Activated CD8-positive, alpha-beta memory T cell treated with anti-CD3 and anti-CD28 coated beads, Interleukin-2, amount 50 U/mL, for 24 hours (primary cell): ENCODE results near the gene CCDC142.

ENCODE experiments used
- DNase-seq: peaks from one replicate; pipeline ENCODE4 v3.0.0-alpha.2; 2020; ENCODE audit errors: extremely low read depth

The CCDC142 gene

DNA sequence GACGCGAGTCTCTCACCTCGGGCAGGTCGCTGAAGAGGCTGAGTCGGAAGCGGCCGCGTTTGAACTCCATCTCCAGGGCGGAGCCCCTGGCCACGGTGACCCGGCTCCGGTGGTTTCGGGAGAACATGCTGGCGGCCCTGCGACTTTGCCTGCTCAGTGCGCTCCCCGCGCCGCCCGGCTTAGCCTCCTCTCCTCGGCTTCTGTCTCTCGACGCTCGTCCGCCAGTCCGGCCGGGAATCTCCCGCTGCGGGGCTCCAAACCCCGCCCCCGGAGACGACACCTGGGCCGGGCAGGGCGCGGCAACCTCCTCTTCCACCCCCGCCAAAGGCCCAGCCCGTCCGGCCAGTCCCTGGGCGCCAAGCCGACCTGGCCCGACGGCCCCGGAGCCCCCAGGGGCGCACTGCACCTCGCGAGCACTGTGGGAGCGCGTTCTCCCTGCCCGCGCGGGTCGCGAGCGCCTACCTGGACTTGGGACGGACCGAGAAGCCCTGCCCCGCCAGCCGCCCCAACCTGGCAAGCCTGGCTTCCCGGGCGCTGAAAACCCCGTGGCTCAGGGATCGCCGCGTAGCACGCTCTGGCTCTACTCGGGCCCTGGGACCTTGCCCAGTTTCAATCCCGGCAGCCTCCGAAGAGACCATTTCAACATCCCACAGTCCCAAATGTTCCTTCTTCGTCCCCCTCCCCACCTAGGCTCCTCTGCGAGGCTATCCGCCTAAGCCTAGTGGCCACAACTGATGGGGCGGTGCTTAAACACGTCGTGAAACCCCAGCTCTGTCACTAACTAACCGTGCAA, 40.9 kb downstream of the CCDC142 start, which contains the start of gene RTKN:
RTKN (minus strand) TSS at position 248 of the 793 bp plus-strand sequence; CDS start at position 127, 121 bp downstream.
- DNase-seq, result no peak

DNA sequence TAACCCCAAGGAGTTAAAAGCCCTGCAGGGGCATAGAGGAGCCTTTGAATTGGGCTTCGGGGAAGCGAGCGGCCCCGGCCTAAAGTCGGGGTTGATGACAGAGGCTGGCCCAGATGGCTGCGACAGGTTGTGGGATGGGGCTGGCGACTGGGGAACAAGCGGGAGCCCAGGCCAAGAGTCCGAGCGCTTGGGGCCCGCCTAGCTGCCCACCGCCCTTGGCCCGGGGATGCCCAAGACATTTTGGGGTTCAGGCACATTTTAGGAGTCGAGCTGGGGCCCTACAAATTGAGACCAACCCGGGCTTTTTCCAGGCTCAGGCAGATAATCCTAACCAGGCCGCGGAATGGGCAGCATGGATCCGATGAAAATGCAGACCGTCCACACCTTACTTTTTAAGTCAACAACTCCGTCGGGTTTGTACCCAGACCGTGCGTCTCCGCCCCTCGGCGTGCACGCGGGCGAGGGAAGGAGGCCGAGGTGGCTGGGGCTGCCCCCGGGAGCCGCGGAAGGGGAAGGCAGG, 41.6 kb downstream of the CCDC142 start:
- no peak for DNase-seq

DNA sequence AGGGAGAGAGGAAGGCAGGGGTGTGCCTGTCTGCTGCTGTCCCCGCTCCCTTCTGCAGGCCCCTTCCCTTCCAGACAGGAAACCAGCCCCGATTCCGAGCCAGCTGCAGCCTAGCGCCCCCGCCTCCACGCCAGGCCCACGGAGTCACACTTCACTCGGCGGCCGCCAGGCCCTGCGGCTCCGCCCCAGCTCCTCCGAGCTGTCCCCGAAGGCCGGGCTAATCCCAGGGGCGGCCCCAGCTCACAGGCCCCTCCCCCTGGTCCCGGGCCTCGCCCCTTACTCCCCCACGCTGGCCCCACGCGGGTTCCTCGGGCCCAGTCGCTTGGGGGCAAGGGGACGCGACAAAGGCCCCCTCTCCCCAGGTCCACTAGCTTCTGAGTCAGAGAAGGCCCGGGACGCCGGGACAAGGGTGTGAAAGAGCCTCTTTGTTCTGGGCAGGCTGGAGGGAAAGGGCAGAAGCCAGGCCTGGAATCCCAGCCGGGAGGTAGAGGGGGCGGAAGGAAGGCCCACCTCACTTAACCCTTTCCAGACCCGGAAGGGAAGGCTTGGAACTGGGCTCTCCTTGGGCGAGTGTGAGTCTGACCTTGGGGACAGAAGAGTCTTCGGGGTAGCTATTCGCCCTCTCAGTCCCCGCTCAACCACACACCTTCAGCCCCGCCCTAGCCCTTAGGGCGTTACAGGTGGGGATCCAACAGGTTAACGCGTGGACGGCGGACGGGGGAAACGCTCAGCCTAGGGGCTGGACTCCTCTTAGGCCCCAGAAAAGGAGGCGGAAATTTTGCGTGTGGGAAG, 42.2 kb downstream of the CCDC142 start:
- no peak for DNase-seq

DNA sequence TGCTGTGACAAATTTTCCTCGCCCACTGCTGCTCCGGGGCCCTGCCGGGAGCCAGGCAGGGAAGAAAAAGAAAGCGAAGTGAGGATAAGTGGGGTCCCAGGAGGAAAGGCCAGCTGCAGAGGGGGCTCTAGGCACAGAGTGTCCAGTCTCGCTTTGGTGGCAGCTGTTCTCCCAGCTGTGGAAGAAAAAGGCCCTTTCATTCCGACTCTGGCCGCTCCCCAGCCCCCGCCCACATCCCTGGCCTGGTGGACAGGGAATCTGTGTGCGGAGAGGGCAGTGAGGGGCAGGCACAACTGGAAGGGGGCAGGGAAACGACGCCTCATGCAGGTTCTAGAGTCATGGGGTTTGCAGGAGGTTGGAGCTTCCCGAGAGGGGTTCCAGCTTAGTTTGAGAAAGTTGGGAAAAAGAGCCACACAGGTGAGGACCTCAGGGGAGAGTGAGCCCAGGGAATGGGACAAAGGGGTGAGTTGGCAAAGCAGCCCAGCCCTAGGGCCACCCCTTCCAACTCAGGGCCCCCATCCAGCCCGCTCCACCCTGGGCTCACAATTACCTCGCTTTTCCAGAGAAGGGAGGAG, 42.9 kb downstream of the CCDC142 start:
- no peak for DNase-seq

DNA sequence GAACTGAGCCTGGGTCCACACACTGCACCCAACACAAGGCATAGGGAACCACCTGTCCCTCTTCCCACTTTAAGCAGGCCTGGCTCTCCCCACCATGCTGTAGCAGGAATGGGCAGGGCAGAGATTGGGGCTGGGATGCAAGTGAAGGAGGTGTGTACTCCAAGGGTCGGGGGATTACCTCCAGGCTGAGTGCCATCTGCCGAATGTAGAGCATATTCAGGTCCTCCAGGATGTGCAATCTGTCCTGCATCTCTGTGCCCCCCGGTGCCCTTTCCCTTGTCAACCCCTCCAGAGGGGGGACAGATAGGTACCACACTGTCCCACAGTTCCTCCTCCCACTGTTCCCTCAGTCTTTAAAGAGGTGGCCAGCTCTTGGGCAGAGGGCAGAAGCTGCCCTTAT, 43.4 kb downstream of the CCDC142 start:
- DNase-seq, result no peak

DNA sequence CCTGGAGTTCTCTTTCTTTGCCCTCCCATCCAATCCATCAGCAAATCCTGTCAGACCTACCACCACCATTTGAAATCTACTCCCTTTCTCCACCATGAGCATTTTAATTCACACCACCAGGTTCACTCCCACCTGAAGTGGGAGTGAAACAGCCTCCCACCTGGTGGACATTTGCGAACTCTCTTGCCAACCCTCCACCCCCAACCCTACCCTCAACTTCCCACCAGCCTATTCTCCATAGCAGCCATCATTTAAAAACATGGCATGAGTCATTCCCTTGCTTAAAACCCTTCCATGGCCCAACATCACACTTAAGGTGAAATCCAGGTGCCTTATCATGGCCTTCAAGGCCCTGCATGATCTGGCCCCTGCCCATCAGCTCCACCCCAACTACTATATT, 44.5 kb downstream of the CCDC142 start:
- DNase-seq, result no peak

DNA sequence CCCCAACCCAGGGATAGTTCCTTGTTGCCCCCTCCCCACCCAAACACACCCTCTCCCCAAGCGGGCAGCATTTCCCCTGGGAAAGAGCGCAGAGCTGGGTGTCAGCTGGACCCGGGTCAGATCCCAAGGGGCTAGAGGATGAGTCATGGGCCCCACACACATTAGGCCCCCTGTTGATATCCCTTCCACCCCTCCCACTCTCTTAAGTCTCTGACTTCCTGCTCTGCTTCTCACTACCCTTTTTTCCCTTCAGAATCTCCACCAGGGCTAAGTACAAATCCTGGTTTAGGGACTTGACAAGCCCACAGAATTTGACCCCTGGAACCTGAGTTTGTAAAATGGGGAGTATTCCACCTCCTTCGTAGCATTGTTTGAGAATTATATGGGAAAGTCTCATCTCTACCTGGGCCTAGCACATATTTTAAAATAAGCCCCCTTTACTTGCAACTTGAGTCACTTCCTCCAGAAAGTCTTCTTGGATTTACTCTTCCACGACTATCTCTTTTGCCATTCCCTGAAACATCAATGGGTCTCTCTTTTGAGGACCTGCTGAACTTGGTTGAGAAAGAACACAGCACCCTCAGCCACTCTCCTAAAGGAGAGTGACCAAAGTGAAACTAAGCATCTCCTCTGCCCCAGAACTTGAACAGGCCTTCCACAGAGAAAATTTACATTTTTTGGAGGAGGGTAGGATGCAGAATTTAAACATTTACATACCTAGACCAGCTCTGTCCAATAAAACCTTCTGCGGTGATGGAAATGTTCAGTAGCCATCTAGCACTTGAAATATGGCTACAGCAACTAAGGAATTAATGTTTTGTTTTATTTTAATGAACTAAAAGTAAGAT, 45.7 kb downstream of the CCDC142 start:
- no peak for DNase-seq

DNA sequence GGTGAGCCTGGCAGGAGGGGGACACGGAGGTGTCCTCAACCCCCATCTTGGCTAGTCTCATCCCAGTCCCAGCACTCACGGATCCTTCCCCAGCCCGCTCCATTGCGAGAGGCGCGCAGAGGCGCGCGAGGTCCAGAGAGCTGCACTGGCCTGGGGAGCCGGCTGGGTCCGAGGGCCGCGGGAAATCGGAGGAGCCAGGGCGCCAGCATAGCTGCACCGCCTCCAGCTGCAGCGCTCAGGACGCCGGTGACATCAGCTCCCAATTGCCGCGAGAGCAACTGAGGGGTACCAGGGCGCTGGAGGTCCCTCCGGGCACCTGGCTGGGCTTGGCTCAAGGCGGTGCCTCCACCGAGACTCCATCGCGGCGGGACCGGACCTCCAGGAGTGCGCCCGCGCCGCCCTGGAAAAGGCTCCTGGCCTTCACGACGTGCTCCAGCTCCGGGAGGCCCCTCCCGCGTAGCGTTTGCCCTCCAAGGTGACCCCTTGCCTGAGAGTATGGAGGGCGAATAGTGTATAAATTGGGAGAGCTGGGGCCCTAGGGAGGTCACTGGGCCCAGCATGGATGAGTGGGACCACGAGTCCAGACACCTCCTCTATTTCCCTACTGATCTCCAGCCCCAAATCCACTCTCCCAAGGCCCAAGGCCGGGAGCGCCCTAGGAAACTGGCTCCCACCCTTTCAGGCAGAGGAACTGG, 46.5 kb downstream of the CCDC142 start:
- DNase-seq, result no peak

DNA sequence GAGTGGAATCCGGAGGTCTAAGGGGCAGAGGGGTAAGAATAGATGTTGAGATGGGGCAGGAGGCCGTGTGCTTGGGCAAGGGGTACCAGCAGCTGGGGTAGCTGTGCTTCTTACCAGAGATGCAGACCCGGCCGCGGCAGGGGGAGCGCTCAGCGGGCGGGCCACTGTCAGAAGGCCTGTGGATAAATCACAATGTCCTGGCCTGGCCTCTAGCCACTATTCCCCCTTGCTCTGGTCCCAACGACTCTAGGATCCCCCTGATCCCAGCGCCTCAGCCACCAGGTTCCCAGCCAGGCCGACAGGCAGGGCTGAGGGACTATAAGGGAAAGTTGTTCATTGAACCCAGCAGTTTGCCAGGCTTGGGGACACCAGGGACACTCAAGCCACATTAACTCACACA, 52.3 kb downstream of the CCDC142 start:
- no peak for DNase-seq

DNA sequence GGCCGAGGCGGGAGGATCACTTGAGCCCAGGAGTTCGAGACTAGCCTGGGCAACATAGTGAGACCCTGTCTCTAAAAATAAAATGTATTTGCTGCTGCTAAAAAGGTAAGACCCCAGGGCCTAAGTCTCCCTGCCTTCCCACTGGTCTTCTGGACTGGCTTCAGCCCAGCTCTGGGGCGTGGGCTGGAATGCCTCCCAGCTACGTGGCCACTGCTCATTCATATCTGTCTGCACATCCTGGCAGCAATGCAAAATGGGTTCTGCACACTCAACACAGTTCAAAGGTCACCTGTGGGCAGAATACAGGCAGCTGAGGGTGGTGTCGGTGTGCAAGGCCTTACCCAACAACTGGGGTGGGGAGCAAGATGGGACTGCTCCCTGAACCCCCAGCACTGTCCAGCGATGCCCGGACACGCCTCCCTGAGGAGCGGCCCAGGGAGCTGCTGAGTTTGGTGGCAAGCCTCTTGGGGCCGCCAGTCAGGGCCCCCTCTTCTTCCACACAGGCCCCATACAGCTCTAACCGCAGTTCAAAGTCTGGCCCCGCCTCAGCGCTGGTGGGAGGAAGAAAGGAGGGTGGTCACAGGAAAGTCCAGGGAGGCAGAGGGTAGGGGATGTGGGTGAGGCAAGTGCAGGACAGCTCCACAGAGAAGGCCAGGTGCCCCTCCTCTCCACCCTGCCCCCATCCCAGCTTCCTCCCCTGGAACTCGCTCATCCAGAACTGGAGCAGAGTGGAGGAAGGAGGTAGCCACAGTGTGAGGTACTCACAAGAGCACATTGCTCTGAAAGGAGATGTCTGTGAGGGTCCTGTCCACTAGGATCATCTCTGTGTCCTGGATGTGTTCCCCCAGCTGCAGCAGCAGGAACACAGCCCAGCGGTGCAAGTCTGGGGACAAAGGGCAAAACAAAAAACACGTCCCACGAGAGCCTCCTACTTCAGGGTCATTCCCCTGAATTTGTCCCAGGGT, 53.0 kb downstream of the CCDC142 start:
- no peak for DNase-seq

DNA sequence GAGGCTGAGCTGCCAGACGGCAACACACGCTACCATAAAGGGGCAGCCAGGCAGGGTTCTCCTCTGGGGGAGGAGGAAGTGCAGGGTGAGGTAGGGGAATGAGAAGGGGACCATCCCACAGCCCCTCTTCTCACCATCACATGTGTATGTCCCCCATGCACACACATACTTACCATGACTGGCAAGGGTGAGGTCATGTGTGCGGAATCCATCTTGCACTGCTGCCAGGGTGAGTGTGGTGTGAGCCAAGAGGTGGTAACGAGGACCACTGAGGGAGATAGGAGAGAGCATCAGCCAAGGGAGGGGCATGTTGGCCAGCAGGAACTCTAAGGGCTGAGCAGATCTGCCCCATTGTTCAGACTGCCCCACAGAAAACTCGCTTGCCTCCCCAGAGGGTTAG, 54.1 kb downstream of the CCDC142 start:
- DNase-seq, result no peak

DNA sequence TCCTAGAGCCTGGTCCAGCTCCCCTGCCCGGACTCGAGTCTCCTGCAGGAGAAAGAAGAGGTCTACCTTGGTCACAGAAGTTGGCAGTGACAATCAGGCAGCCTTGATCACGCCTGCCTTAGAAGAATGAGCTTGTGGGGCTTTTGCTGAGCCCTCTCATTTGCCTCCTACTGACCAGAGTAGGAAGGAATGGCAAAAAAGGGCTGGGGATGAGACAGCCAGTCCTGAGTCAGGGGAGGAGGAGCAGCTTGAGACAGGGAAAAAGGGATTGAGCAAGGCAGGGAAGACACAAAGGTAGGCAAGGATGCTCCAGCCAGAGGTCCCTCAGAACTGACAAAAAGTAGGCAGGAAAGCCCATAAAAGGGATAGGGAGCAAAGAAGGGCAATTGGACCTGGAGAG, 55.2 kb downstream of the CCDC142 start:
- no peak for DNase-seq

DNA sequence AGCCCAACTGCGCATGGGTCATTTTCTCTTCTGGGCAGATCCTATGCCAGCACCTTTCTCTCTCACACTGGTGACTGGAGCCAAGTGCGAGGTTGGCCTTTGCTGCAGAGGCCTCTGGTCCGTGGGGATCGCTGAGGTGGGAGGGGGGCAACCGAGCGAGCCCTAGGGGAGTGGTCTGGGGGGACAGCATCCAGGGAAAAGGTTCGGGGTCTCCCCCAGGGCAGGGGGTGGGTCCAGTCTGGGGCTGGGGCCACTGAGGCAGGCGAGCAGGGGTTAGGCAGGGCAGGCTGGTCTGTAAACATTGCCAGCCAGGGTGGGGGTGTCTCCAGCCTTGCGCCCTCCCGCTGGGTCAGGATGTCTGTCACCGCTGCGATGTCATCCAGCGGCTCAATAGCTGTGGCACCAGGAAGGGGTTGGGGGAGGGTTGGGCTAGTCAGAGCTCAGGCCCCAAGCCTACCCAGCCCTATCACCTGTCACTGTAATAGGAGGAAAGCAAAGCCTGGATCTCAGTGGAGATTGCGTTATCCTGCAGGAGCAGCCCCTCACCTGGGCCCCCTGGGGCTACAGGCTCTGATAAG, 56.5 kb downstream of the CCDC142 start:
- DNase-seq, result no peak

DNA sequence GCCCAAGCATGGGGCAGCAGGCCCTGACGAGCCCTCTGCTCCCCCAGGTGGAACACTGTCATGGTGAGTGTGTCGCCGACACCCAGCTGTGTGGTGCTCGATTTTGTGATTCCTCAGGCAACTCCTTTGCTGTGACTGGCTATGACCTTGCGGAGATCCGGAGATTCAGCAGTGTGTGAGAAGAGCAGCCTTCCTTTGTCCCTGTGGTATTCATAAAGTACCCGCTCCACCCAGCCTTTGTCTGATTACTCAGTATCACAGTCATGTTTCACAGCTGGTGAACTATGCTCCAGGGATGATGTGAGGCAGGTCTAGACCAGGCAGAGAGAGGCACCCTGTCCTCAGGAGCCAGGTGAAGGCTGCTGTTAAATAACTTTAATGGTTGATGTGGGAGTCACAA, 57.3 kb downstream of the CCDC142 start:
- DNase-seq, result no peak

DNA sequence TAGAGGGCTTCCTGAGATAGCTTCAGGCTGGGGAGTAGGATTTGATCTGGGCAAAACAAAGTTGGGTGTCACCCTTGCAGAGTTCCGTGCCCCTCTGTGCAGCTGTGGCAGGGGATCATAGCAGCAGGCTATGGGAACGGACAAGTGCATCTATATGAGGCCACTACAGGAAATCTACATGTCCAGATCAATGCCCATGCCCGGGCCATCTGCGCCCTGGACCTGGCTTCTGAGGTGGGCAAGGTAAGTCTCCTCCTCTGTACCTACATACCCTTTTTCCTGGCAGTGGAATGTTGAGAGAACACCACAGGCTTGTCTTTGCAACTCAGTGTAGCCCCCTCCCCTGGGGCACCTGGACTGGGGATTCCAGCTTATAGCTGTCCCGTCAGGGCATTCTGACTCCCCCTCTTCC, 57.8 kb downstream of the CCDC142 start:
- no peak for DNase-seq

DNA sequence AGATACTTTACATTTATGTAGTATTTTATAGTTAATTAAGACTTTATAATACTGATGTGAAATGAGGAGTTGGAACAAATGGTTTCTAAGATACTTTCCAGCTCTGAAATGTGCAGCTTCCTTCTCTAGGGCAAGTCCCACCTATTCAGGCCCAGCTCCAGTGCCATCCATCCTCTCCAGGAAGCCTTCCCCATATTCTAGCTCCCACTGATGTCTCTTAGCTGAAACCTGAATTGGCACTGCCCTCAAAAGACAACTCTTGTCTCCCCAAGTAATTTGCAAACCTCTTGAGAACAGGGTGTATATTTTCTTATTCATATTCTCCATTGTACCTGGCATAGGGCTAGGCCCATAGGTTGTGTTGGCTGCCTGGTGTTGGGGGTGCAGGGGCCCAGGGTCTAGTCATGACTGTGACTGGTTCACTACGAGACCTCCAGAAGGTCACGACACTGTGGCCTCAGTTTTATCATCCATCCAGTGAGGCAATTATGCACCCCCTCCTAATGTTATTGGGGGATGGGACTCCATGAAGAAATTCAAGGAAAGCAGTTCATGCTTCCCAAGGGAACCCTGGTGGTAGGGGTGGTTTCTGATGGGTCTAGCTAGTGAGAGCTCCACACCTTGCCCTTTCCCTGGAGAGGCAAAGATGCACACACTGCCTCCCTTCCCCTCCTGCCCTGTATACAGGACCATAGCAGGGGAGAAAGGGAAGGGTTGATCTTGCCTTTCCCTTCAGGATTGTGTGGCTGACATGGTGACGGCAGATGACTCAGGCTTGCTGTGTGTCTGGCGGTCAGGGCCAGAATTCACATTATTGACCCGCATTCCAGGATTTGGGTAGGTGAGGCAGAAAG, 58.4 kb downstream of the CCDC142 start:
- DNase-seq, result no peak
